ENCODE measurements around the gene DDX56.

DNA sequence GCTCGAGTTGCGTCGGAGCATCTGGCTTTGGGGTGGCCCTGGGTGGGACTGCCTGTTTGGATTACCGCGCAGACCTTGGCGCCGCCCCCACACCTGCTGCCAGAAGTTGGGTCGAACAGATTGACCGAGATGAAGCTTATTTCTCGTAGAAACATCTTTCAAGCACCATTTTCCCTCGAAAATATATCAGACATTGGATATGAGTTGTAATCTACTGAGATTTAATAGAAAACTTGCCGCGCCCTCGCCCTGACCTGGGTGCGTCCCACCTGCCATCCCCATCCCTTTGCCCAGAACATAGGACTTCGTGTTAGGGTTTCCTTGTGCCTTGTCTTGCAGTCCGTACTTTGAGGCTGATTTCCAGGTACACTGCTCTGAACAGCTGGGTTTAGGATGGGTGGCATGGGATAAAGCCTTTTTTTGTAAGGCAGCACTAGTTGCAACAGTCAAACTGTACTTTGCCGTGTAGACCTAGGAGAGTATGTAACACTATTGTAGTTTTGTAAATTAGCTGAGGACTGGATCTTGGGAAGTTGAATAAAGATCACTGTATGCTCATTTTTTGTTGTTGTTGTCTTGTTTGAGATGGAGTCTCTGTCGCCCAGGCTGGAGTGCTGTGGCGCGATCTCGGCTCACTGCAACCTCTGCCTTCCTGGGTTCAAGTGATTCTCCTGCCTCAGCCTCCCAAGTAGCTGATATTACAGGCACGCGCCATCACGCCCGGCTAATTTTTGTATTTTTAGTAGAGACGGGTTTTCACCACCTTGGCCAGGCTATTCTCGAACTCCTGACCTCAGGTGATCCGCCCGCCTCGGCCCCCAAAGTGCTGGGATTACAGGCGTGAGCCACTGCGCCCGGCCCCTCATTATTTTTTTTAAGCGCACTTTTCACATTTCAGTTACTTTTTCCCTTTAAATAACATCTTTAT is 33.7 kb upstream of the DDX56 start:
- TF ChIP-seq, protein P1, sequence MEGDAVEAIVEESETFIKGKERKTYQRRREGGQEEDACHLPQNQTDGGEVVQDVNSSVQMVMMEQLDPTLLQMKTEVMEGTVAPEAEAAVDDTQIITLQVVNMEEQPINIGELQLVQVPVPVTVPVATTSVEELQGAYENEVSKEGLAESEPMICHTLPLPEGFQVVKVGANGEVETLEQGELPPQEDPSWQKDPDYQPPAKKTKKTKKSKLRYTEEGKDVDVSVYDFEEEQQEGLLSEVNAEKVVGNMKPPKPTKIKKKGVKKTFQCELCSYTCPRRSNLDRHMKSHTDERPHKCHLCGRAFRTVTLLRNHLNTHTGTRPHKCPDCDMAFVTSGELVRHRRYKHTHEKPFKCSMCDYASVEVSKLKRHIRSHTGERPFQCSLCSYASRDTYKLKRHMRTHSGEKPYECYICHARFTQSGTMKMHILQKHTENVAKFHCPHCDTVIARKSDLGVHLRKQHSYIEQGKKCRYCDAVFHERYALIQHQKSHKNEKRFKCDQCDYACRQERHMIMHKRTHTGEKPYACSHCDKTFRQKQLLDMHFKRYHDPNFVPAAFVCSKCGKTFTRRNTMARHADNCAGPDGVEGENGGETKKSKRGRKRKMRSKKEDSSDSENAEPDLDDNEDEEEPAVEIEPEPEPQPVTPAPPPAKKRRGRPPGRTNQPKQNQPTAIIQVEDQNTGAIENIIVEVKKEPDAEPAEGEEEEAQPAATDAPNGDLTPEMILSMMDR (IDR thresholded peaks at IDR 0.05; ENCODE audit: low read depth, low read length): no peak
- TF ChIP-seq EZH2phosphoT487 (IDR thresholded peaks at IDR 0.05; ENCODE audit: low read depth): no peak
